A549 (cell line): ENCODE data around the gene SOD3. TPM values are rescaled to one million over a fixed set of nuclear protein-coding genes. Genes with fewer than 3 reads are reported as not detected.

ENCODE experiments used
- ATAC-seq, 2 experiments: fragments of 200-7000 bp in 1 of 2; fragments of >200 bp in 1 of 2; cut with Nextera tagmentation in 1 of 2; cut with Tn5 transposase in 1 of 2; 3 replicates each; pipeline versions ENCODE4 v1.8.0 to v1.9.1; 2018 to 2020; ENCODE audit warnings: mild to moderate bottlenecking in 1 of 2, moderate library complexity in 1 of 2
- CTCF ChIA-PET: fragments of 300-600 bp; sonication (Branson Sonifier 250); formaldehyde crosslinking; extraction: SDS; loops from one replicate; lab custom pipeline; 2021; ENCODE audit warnings: antibody characterized with exemption, inconsistent platforms; lab: Yijun Ruan, JAX
- POLR2A ChIA-PET: fragments of 350-600 bp; formaldehyde crosslinking; extraction: SDS; loops from one replicate; lab custom pipeline; 2021; ENCODE audit warnings: antibody characterized with exemption, inconsistent platforms; lab: Yijun Ruan, JAX
- DNase-seq, 2 experiments: peaks; one replicate each; pipeline versions ENCODE4 v3.0.0 to v3.0.0-alpha.2; 2011 to 2016; ENCODE audit warnings: low read depth in 1 of 2, low spot score in 1 of 2
- FAIRE-seq: peaks from 2 replicates; lab custom pipeline; 2011; peaks lifted over from hg19 to GRCh38; lab: Jason Lieb, UNC
- H3K27ac ChIP-seq, 2 experiments: fragments of >200 bp; sonication (Bioruptor Twin); formaldehyde crosslinking; 3 replicates each; pipeline ENCODE4 v1.5.1; 2016 to 2017
- H3K4me1 ChIP-seq: fragments of >200 bp; sonication (Bioruptor Twin); formaldehyde crosslinking; 3 replicates; pipeline ENCODE4 v1.6.1; 2016
- H3K4me2 ChIP-seq: fragments of >200 bp; sonication (Bioruptor Twin); formaldehyde crosslinking; 3 replicates; pipeline ENCODE4 v1.6.1; 2016
- H3K4me3 ChIP-seq: fragments of >200 bp; sonication (Bioruptor Twin); formaldehyde crosslinking; 3 replicates; pipeline ENCODE4 v1.5.1; 2016
- H3K9me3 ChIP-seq: fragments of >200 bp; sonication (Bioruptor Twin); formaldehyde crosslinking; 3 replicates; pipeline ENCODE4 v1.6.1; 2016
- CHD2 ChIP-seq: fragments of 150-350 bp; IDR thresholded peaks from 2 replicates; pipeline ENCODE4 v1.6.1; 2014; ENCODE audit warnings: low read length; ENCODE audit not compliant: partially characterized antibody
- CHD4 ChIP-seq: fragments of 200-600 bp; sonication (generic); IDR thresholded peaks from 2 replicates; pipeline ENCODE4 v1.6.1; 2016; ENCODE audit warnings: antibody characterized with exemption, mild to moderate bottlenecking, borderline replicate concordance
- EHF ChIP-seq: fragments of 250-450 bp; sonication (Bioruptor Pico); IDR thresholded peaks from 2 replicates; pipeline ENCODE4 v1.5.0; 2020; ENCODE audit warnings: mild to moderate bottlenecking
- HEYL ChIP-seq: fragments of 250-450 bp; sonication (Bioruptor Pico); IDR thresholded peaks from 2 replicates; pipeline ENCODE4 v1.8.0; 2021; ENCODE audit warnings: mild to moderate bottlenecking, moderate library complexity
- HOXA7 ChIP-seq: fragments of 250-450 bp; sonication (Bioruptor Pico); IDR thresholded peaks from 2 replicates; pipeline ENCODE4 v1.5.0; 2020; ENCODE audit warnings: mild to moderate bottlenecking, moderate library complexity
- HOXB5 ChIP-seq: fragments of 250-450 bp; sonication (Bioruptor Pico); IDR thresholded peaks from 2 replicates; pipeline ENCODE4 v1.5.0; 2020; ENCODE audit warnings: mild to moderate bottlenecking, moderate library complexity
- JUN ChIP-seq, 2 experiments: fragments of >200 bp; sonication (Bioruptor Twin); formaldehyde crosslinking; IDR thresholded peaks; 2 replicates in 1 of 2; 3 replicates in 1 of 2; pipeline ENCODE4 v1.6.1; 2016 to 2017
- KDM1A ChIP-seq: fragments of 200-600 bp; sonication (generic); IDR thresholded peaks from 2 replicates; pipeline ENCODE4 v1.6.1; 2016; ENCODE audit warnings: low read depth, mild to moderate bottlenecking
- MAFK ChIP-seq: fragments of 450-650 bp; IDR thresholded peaks from 2 replicates; pipeline ENCODE4 v1.6.1; 2014; ENCODE audit not compliant: partially characterized antibody
- NFE2L2 ChIP-seq: fragments of 150-350 bp; conservative IDR thresholded peaks from 2 replicates; pipeline ENCODE4 v1.6.1; 2014; ENCODE audit warnings: low read length
- POLR2A ChIP-seq: IDR thresholded peaks from 2 replicates; pipeline ENCODE4 v1.6.1; 2012; ENCODE audit warnings: mild to moderate bottlenecking, low read length
- RARB ChIP-seq: fragments of 250-450 bp; sonication (Bioruptor Pico); IDR thresholded peaks from 2 replicates; pipeline ENCODE4 v1.8.0; 2021; ENCODE audit warnings: mild to moderate bottlenecking, moderate library complexity
- RNF2 ChIP-seq: fragments of 200-600 bp; sonication (generic); IDR thresholded peaks from 2 replicates; pipeline ENCODE4 v1.6.1; 2016; ENCODE audit warnings: low read depth, mild to moderate bottlenecking, antibody characterized with exemption, moderate library complexity, borderline replicate concordance
- SREBF2 ChIP-seq: fragments of 450-650 bp; IDR thresholded peaks from 2 replicates; pipeline ENCODE4 v1.6.1; 2014; ENCODE audit warnings: mild to moderate bottlenecking, moderate library complexity
- TFCP2L1 ChIP-seq: fragments of 250-450 bp; sonication (Bioruptor Pico); IDR thresholded peaks from 2 replicates; pipeline ENCODE4 v1.5.0; 2021; ENCODE audit warnings: mild to moderate bottlenecking
- WGBS: methylation state at CpG from one replicate; pipeline ENCODE4 v1.1.6; 2017; ENCODE audit errors: missing lambda C conversion rate; 5-methylcytosine and 5-hydroxymethylcytosine counted together
- polyA plus RNA-seq, 4 experiments: library from polyadenylated mRNA; depleted of rRNA in 3 of 4; stranded (reverse); fragments of >200 nt; fragmentation: RNase III in 1 of 4; extraction: RNeasy Plus Mini Kit Qiagen cat#74134 plus additional on column Dnase treatment in 1 of 4; gene quantifications; 2 replicates in 3 of 4; 3 replicates in 1 of 4; pipeline ENCODE4 v1.2.3, GENCODE V29; 2011 to 2017
- TF ChIP-seq, protein P1 (sequence below): IDR thresholded peaks from 2 replicates; pipeline ENCODE4 v1.6.1; 2012
- TF ChIP-seq, protein P2 (sequence below): fragments of 250-450 bp; sonication (Bioruptor Pico); IDR thresholded peaks from 2 replicates; pipeline ENCODE4 v1.5.0; 2021; ENCODE audit warnings: mild to moderate bottlenecking, moderate library complexity, borderline replicate concordance
- TF ChIP-seq, protein P3 (sequence below): fragments of >200 bp; sonication (Bioruptor Twin); formaldehyde crosslinking; IDR thresholded peaks from 3 replicates; pipeline ENCODE4 v1.6.1; 2016

Gene SOD3
- polyA plus RNA-seq, 2 of the 4 experiments (the other 2 are of a cell fraction) = not detected

DNA sequence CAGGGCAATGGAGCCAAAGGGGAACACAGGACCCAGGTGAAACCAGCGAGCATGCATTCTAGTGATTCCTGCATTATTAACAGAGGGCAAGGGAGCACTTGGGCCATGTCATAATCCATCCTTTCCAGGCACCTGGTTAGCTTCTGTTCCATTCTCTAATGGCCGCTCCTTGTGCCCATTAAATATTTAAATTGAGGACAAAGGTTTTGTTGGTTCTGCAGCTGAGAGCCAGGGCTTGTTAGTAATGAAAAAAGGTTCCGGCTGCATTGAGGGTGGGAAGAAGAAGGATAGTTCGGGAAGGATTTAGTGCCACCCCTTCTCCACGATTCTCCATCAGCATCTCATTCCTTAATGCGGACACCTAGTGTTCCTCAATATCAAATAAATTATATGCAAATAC is 13.6 kb downstream of the SOD3 start:
- Histone ChIP-seq H3K4me1 (no peaks in the 10 kb centered on the region), H3K4me3 (no peak overlapping the region)
- TF ChIP-seq HOXB5 (CRISPR knock-in tag) (no peak), KDM1A (no peak)
- TF ChIP-seq, all 56 proteins: peak for 0
- no peaks in the 10 kb centered on the region for H3K9me3 ChIP-seq
- no peak overlapping the region for H3K4me2 ChIP-seq
- CTCF ChIA-PET = no interaction called here
- ATAC-seq (no peak), FAIRE-seq (no peak), DNase-seq (no peak)
- POLR2A ChIA-PET = no interaction called here
- 76% methylated on average over 6 of the region's 6 CpGs for WGBS
- no peak overlapping the region for H3K27ac ChIP-seq

DNA sequence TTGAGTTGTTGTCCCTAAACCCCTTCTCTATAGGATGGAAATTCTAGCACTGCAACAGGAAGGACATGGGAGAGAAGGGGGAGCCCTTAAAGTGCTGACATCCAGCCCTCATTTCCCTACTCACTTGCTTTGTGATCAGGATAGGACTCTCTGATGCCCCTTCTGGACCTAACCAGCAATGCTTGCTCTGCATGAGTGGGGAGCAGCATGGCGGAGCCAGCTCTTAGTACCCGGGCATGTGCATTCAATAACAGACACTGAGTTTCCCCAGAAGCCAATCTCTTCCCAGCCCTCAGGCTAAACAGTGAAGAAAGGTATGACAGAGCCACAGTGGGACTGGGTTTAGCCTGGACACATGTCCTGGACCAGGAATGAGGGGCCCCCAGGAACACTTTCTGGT is 14.0 kb downstream of the SOD3 start:
- H3K4me2 ChIP-seq = no peak overlapping the region
- H3K27ac ChIP-seq = no peak overlapping the region
- H3K4me3 ChIP-seq = no peak overlapping the region
- DNase-seq (peak; percentile 10 to 13), ATAC-seq (peak; percentile 64 to 79; a peak in 5 of 6 replicates), FAIRE-seq (no peak)
- POLR2A ChIA-PET = no interaction called here
- H3K9me3 ChIP-seq = no peaks in the 10 kb centered on the region
- no peak for TF ChIP-seq HOXA7 (CRISPR knock-in tag)
- no peak for TF ChIP-seq MAFK
- no peak for TF ChIP-seq POLR2A
- no peak for TF ChIP-seq SREBF2
- TF ChIP-seq JUN (IDR thresholded peaks at IDR 0.05) = no peak
- TF ChIP-seq, protein P1, sequence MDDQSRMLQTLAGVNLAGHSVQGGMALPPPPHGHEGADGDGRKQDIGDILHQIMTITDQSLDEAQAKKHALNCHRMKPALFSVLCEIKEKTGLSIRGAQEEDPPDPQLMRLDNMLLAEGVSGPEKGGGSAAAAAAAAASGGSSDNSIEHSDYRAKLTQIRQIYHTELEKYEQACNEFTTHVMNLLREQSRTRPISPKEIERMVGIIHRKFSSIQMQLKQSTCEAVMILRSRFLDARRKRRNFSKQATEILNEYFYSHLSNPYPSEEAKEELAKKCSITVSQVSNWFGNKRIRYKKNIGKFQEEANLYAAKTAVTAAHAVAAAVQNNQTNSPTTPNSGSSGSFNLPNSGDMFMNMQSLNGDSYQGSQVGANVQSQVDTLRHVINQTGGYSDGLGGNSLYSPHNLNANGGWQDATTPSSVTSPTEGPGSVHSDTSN = no peak
- H3K4me1 ChIP-seq = no peaks in the 10 kb centered on the region
- 54% methylated on average over 2 of the region's 2 CpGs for WGBS
- CTCF ChIA-PET = no interaction called here

DNA sequence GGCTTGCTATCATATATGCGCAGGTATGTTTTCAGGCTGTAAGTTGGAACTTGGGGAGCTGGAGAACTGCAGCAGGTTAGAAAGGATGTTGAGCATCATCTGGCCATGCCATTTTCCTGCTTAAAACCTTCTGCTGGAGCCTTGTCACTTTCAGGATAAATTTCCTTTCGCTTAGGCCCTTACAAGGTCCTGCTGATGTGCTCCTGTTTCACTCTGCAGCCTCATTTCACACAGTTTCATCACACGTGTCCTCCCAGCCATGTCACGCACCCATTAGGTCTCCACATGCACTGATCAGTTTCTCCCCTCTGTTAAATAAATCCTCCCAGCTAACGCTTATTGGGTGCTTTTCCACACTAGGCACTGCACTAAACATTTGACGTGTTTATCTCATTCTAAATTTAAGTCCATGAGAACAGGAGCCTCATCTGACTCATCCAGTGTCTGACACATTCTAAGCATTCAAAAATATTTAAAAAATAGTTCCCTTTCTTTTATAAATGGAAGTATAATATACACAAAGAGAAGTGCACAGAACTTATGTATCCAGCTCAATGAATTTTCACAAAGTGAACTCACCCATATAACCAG is 14.5 kb downstream of the SOD3 start:
- ChIA-PET CTCF (no interaction called here), POLR2A (no interaction called here)
- no peak overlapping the region for H3K4me3 ChIP-seq
- H3K4me2 ChIP-seq = no peak overlapping the region
- no peaks in the 10 kb centered on the region for H3K4me1 ChIP-seq
- no peaks in the 10 kb centered on the region for H3K9me3 ChIP-seq
- ATAC-seq = no peak
- no peak for FAIRE-seq
- DNase-seq = no peak
- 87% methylated on average over 6 of the region's 6 CpGs for WGBS
- no peak for TF ChIP-seq CHD2
- TF ChIP-seq, protein P2, sequence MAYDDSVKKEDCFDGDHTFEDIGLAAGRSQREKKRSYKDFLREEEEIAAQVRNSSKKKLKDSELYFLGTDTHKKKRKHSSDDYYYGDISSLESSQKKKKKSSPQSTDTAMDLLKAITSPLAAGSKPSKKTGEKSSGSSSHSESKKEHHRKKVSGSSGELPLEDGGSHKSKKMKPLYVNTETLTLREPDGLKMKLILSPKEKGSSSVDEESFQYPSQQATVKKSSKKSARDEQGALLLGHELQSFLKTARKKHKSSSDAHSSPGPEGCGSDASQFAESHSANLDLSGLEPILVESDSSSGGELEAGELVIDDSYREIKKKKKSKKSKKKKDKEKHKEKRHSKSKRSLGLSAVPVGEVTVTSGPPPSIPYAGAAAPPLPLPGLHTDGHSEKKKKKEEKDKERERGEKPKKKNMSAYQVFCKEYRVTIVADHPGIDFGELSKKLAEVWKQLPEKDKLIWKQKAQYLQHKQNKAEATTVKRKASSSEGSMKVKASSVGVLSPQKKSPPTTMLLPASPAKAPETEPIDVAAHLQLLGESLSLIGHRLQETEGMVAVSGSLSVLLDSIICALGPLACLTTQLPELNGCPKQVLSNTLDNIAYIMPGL = no peak
- TF ChIP-seq, protein P3, sequence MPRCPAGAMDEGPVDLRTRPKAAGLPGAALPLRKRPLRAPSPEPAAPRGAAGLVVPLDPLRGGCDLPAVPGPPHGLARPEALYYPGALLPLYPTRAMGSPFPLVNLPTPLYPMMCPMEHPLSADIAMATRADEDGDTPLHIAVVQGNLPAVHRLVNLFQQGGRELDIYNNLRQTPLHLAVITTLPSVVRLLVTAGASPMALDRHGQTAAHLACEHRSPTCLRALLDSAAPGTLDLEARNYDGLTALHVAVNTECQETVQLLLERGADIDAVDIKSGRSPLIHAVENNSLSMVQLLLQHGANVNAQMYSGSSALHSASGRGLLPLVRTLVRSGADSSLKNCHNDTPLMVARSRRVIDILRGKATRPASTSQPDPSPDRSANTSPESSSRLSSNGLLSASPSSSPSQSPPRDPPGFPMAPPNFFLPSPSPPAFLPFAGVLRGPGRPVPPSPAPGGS = no peak
- no peak for TF ChIP-seq HEYL (CRISPR knock-in tag)
- TF ChIP-seq NFE2L2 = no peak
- TF ChIP-seq TFCP2L1 = no peak
- TF ChIP-seq RNF2 = no peak
- TF ChIP-seq EHF = no peak
- no peak for TF ChIP-seq RARB (CRISPR knock-in tag)
- no peak for TF ChIP-seq JUN (IDR thresholded peaks at IDR 0.05)
- TF ChIP-seq CHD4 = no peak
- no peak for TF ChIP-seq KDM1A
- H3K27ac ChIP-seq = no peak overlapping the region
